HG03139 (cell line): ENCODE measurements around the gene EHMT1.

ENCODE experiments used
- ATAC-seq: cut with Tn5 transposase; IDR thresholded peaks from one replicate; pipeline ENCODE4 v1.9.1; 2021; ENCODE audit not compliant: unreplicated experiment

Gene EHMT1

GRCh38 chr9:137691646-137692351 lies 73.0 kb downstream of the EHMT1 start:
- ATAC-seq = no peak

DNA sequence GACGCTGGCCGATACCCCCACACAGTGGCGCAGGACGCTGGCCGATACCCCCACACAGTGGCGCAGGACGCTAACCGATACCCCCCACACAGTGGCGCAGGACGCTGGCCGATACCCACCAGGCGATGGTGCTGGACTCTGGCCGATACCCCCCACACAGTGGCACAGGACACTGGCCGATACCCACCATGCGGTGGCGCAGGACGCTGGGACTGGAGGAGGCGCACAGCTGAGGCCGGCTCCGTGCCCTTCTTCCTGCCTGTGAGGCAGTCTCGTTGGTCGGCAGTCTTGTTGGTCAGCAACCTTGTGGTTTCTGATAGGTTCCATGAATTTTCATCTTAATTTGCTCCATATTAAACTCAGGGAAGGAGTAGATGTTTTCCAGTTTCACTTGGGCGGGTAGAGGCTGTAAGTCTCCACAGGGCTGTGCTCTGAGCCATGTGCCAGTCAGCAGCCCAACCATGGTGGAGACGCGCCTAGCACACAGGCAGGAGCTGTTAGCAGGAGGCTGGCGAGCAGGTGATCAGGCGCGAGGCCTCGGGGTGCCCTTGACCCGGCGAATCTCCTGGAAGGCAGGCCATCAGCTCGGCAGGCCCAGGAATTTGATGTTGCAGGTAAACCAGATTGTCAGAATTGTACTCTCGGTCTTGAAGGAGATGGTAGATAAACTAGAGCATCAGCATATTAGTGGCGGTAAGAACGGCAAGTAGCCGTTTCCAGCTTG lies 75.6 kb downstream of the EHMT1 start:
- ATAC-seq = no peak

DNA sequence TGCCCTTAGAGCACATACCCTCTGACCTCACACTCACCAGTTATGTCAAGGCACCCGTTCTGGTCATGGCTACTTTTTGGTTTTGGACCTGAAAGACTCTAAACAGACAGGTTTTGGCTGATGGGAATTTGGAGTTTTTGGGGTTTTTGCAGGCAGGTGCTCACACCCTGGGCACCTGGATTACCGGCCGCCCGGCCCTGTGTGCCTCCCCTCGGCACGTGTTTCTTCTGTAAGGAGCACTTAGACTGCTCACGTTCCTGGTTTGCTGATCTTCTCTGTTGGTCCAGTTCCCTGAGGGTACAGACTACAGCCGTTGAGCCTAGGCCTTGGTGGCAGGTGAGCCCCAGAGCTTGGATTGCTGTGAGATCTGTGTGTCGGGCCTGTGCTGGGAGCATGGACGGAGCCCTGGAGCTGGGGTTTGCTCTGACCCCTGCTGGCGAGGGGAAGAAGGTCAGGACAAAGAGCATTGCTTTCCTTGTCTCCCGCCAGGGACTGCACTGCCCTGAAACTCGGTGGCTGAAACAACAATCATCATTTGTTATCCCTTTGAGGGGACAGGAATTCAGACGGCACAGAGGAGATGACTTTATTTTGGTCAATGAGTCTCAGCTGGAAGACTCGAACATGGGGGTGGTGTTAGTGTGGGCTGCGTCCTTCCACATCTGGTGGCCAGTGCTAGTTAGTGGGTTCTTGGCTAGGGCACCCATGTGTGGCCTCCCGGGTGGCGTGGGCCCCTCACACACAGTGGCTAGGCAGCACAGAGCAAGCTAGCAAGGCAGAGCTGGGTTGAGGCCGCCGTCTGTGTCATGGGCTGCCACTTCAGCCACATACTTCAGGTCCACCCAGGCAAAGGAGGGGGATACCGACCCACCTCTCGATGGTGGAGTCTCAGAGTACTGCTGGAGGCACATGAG lies 76.4 kb downstream of the EHMT1 start:
- ATAC-seq = no peak

DNA sequence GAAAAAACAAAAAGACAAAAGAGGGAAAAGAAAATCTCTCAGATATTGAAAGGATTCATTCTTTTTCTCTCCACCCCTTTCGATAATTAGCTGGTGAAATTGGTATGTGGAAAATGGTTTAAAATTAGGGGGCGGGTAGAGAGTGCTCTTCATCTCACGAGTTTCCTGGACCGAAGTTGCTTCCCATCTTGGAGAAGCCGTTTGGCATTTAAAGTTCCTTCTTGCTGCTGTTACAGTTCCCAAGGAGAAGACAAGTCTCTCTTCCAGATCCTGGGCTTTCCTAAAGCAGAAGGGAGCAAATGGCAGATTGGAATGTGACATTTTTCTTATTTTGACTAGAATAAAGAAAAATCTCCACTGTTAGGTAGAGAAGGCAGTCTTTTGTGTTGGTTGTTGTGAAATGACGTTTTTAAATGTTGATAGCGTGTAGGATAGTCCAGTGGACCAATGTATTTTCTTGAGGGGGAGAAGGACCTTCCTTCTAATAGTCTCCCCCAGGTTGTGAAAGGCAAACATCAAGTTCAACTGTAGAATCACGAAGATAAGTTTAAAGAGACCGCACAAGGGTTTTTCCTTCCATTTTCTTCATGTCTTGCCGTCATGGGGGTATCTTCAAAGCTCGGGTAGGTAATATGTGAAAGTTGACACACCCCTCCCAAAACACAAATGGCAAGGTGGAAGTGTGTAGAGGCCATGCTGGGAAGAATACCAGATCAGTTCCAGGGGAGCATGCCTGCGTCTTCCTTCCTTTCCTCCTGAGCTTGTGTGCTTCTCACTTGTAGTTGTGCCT lies 77.5 kb downstream of the EHMT1 start:
- no peak for ATAC-seq

DNA sequence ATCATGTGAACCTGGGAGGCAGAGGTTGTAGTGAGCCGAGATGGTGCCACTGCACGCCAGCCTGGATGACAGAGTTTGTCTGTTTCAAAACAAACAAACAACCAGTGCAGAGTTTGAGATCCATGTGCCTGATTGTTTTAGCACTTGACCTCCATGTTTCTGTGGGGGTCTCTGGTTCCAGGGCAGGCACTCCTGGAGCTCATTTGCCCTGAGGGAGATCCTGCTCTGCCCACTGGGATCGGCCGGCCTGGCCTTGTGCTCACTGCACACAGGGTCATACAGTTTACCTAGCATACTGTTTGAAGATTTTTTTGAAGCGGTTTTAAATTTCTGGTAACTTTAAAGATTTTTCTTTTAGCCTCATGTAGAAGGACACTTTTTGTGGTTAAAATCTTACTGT lies 78.4 kb downstream of the EHMT1 start:
- no peak for ATAC-seq

GRCh38 chr9:137697832-137698231 lies 79.0 kb downstream of the EHMT1 start:
- ATAC-seq = no peak

- no peak for ATAC-seq
Observed at GRCh38 chr9:137700911-137701310, 82.1 kb downstream of the EHMT1 start.

GRCh38 chr9:137702615-137703379 lies 84.0 kb downstream of the EHMT1 start:
- ATAC-seq = no peak

DNA sequence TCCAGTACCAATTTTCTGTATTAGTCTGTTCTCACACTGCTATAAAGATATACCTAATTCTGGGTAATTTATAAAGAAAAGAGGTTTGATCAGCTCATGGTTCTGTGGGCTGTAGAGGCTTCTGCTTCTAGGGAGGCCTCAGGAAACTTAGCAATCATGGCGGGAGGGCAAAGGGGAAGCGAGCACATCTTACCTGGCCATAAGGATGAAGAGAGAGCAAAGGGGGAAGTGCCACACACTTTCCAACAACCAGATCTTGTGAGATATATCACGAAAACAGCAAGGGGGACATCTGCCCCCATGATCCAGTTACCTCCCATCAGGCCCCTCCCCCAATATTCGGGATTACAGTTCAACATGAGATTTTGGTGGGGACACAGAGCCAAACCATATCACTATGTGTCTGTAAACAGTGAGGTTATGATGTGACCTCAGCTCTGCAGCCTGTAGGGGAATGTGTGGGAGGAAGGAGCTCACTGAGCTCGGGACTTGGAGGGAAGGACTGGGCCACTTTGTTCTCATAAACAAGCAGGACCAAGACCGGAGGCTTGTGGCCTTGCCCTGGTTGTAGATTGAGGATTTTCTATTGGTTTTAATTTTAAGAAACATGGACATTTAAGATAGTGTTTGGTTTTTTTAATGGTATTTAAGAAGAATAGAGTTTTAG lies 85.2 kb downstream of the EHMT1 start:
- ATAC-seq = no peak

GRCh38 chr9:137705443-137705863 lies 86.6 kb downstream of the EHMT1 start:
- ATAC-seq = peak; percentile 65

- no peak for ATAC-seq
Observed at GRCh38 chr9:137705906-137706305, 87.1 kb downstream of the EHMT1 start.

- no peak for ATAC-seq
Observed at GRCh38 chr9:137707361-137707760, 88.6 kb downstream of the EHMT1 start.

DNA sequence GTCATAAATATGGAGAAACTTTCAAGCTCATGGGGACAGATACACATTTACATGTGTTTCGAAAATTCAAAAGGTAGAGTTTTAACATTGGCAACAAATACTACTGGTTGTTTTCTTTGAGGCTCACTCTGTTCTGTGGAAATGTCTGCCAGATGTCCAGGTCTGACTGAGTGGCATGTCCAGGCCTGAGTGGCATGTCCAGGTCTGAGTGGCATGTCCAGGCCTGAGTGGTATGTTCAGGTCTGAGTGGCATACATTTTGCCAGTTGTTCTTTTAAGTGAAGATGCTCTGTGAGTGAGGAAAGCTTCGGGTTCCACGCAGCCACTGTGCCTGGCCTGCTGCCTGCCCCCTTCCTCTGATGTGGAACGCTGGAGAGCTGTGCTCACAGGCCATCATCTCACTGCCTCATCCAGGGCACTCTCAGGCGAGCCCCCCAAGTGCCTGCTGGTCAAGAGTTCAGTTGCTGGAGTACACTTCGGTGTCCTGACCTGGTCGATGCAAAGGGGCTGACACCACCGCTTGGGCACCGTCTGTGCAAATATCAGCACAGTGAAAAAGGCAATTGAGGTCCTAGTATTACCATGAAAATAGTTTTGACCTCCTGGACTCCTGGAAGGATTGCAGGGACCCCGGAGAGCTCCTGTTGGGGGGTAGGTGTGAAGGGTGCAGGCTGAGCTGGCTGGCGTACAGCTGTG lies 89.9 kb downstream of the EHMT1 start:
- ATAC-seq = no peak

- no peak for ATAC-seq
Observed at GRCh38 chr9:137709411-137710101, 90.8 kb downstream of the EHMT1 start.

DNA sequence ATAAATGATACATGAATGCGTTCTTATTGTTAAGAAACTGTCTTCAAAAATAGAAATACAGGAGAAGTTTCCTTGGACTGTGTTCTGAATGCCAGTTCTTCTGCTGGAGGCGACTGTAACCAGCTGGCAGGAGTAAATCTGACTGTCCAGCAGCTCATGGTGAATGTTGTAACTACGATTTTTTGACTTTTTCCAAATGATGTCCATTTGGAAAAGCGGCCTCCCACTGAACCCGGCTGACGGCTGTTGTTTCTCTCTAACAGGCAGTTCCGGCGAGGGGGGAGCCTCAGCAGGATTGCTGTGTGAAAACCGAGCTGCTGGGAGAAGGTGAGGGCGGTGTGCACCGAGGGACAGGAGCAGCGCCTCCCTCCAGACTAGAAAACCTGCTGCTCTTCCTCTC lies 91.9 kb downstream of the EHMT1 start:
- ATAC-seq = no peak

DNA sequence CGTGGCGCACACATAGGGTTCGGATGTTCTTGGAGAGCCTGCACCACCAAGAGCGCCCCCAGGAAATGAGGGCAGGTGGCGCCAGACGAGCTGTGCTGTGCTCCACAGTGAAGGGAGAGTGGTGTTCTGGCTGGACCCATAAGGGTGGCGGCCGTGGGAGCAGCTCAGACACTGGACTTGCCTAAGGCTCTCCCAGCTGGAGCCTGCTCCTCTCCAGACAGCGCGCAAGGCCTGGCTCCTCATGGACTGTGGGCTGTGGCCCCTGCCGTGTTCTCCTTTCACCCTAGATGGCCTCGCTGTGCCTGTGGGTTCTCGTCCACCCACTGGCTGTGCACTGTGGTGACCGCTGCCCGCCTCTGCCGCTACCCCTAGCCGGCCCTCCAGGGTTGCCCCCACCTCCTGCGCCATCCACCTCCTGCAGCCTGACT lies 92.9 kb downstream of the EHMT1 start:
- no peak for ATAC-seq

- no peak for ATAC-seq
Observed at GRCh38 chr9:137715321-137715720, 96.5 kb downstream of the EHMT1 start.
